GM12891 (cell line): ENCODE data around the gene RFX2.

Experiments used
- DNase-seq: peaks from one replicate; pipeline ENCODE4 v3.0.0; 2011; ENCODE audit warnings: low spot score; ENCODE audit not compliant: insufficient read length
- FAIRE-seq: peaks from 2 replicates; lab custom pipeline; 2011; peaks lifted over from hg19 to GRCh38; lab: Jason Lieb, UNC
- PAX5 ChIP-seq: IDR thresholded peaks from 2 replicates; pipeline ENCODE4 v1.6.1; 2011; ENCODE audit warnings: low read length, moderate library complexity, mild to moderate bottlenecking; ENCODE audit not compliant: insufficient read depth, severe bottlenecking
- POLR2A ChIP-seq: IDR thresholded peaks from 2 replicates; pipeline ENCODE4 v1.6.1; 2011; ENCODE audit warnings: low read depth, low read length, control low read depth
- POLR2AphosphoS5 ChIP-seq: IDR thresholded peaks from 2 replicates; pipeline ENCODE4 v1.6.1; 2011; ENCODE audit warnings: low read depth, low read length, control low read depth
- POU2F2 ChIP-seq: IDR thresholded peaks from 2 replicates; pipeline ENCODE4 v1.6.1; 2011; ENCODE audit warnings: low read depth, mild to moderate bottlenecking, control low read depth, low read length, moderate library complexity
- SPI1 ChIP-seq: IDR thresholded peaks from 2 replicates; pipeline ENCODE4 v1.6.1; 2011; ENCODE audit warnings: low read depth, low read length, control low read depth
- TAF1 ChIP-seq: IDR thresholded peaks from 2 replicates; pipeline ENCODE4 v1.6.1; 2011; ENCODE audit warnings: low read depth, low read length, control low read depth

Gene RFX2

GRCh38 chr19:6062274-6062673, 48.0 kb downstream of the RFX2 start:
- DNase-seq = no peak
- no peak for TF ChIP-seq PAX5
- no peak for TF ChIP-seq POLR2AphosphoS5
- TF ChIP-seq POLR2A = no peak
- TF ChIP-seq TAF1 = no peak
- no peak for TF ChIP-seq SPI1
- TF ChIP-seq POU2F2 = no peak
- FAIRE-seq = no peak

- DNase-seq = no peak
Observed at GRCh38 chr19:6061376-6062130, 48.7 kb downstream of the RFX2 start.

GRCh38 chr19:6060600-6061375, 49.5 kb downstream of the RFX2 start:
- no peak for FAIRE-seq
- TF ChIP-seq POLR2A (no peak), SPI1 (no peak), TAF1 (no peak), PAX5 (no peak), POU2F2 (no peak), POLR2AphosphoS5 (no peak)
- no peak for DNase-seq

More at GRCh38 chr19:6061376-6062130, 48.7 kb downstream of the RFX2 start:
- no peak for FAIRE-seq
- TF ChIP-seq POLR2A (no peak), PAX5 (no peak), POU2F2 (no peak), TAF1 (no peak), SPI1 (no peak), POLR2AphosphoS5 (no peak)

- FAIRE-seq (no peak), DNase-seq (no peak)
- TF ChIP-seq SPI1 = no peak
- no peak for TF ChIP-seq POLR2A
Observed at GRCh38 chr19:6059988-6060599, 50.2 kb downstream of the RFX2 start.

- DNase-seq = no peak
- no peak for FAIRE-seq
Observed at GRCh38 chr19:6059396-6059947, 50.8 kb downstream of the RFX2 start.

GRCh38 chr19:6058518-6059201, 51.6 kb downstream of the RFX2 start:
- TF ChIP-seq TAF1 = no peak
- no peak for TF ChIP-seq SPI1
- no peak for TF ChIP-seq PAX5
- TF ChIP-seq POLR2AphosphoS5 = no peak
- no peak for TF ChIP-seq POLR2A
- TF ChIP-seq POU2F2 = no peak
- DNase-seq (no peak), FAIRE-seq (no peak)

More at GRCh38 chr19:6059396-6059947, 50.8 kb downstream of the RFX2 start:
- no peak for TF ChIP-seq POU2F2
- no peak for TF ChIP-seq SPI1
- no peak for TF ChIP-seq POLR2AphosphoS5
- TF ChIP-seq TAF1 = no peak
- no peak for TF ChIP-seq PAX5
- TF ChIP-seq POLR2A = no peak

- no peak for FAIRE-seq
- no peak for TF ChIP-seq POU2F2
- no peak for TF ChIP-seq POLR2A
- TF ChIP-seq POLR2AphosphoS5 = no peak
- TF ChIP-seq TAF1 = no peak
- no peak for TF ChIP-seq SPI1
- no peak for TF ChIP-seq PAX5
- no peak for DNase-seq
Observed at GRCh38 chr19:6057651-6058517, 52.4 kb downstream of the RFX2 start.
